Loucy (cell line): ENCODE data around the gene FBXL2.
A peak's percentile ranks its signal among the peaks of the same experiment; 100 is the strongest.
"Not testable (repeated sequence)": the region's sequence is repeated elsewhere in the genome, so short reads cannot be mapped to it uniquely, and the experiment has no call there.

ENCODE experiments used
- H2AFZ ChIP-seq: fragments of 200-600 bp; sonication (generic); 2 replicates; pipeline ENCODE4 v1.6.0; 2016; ENCODE audit warnings: antibody characterized with exemption, mild to moderate bottlenecking, low read length, moderate library complexity
- H3F3A ChIP-seq: fragments of 200-600 bp; 2 replicates; pipeline ENCODE4 v1.6.0; 2016; ENCODE audit warnings: antibody characterized with exemption, low read depth, mild to moderate bottlenecking
- H3K27me3 ChIP-seq: fragments of 200-600 bp; sonication (generic); 2 replicates; pipeline ENCODE4 v1.6.1; 2014; ENCODE audit warnings: low read length, mild to moderate bottlenecking; ENCODE audit not compliant: insufficient read depth, poor library complexity, severe bottlenecking
- H3K36me3 ChIP-seq: fragments of 200-600 bp; sonication (generic); 2 replicates; pipeline ENCODE4 v1.6.1; 2016; ENCODE audit warnings: low read length; ENCODE audit not compliant: insufficient read depth
- H3K4me1 ChIP-seq: fragments of 200-600 bp; sonication (generic); 2 replicates; pipeline ENCODE4 v1.5.1; 2014; ENCODE audit warnings: low read length, mild to moderate bottlenecking; ENCODE audit not compliant: insufficient read depth, poor library complexity, severe bottlenecking
- H3K4me2 ChIP-seq: fragments of 200-600 bp; sonication (generic); 2 replicates; pipeline ENCODE4 v1.6.0; 2014; ENCODE audit warnings: antibody characterized with exemption, low read length, low read depth, mild to moderate bottlenecking; ENCODE audit not compliant: poor library complexity, severe bottlenecking
- H3K4me3 ChIP-seq: fragments of 200-600 bp; sonication (generic); 2 replicates; pipeline ENCODE4 v1.5.1; 2014; ENCODE audit warnings: low read length, mild to moderate bottlenecking, mixed read lengths; ENCODE audit not compliant: poor library complexity, severe bottlenecking
- H3K79me2 ChIP-seq: fragments of 200-600 bp; sonication (generic); 2 replicates; pipeline ENCODE4 v1.6.1; 2014; ENCODE audit warnings: low read length; ENCODE audit not compliant: insufficient read depth
- H3K9ac ChIP-seq: fragments of 200-600 bp; sonication (generic); 2 replicates; pipeline ENCODE4 v1.6.0; 2014; ENCODE audit warnings: mild to moderate bottlenecking, low read depth, low read length, moderate library complexity; ENCODE audit not compliant: poor library complexity, severe bottlenecking
- H3K9me2 ChIP-seq: fragments of 200-600 bp; sonication (generic); replicated peaks from 2 replicates; pipeline ENCODE4 v1.6.1; 2016; ENCODE audit warnings: low read depth, low read length, mixed read lengths
- H3K9me3 ChIP-seq: fragments of 200-600 bp; sonication (generic); 2 replicates; pipeline ENCODE4 v1.6.1; 2014; ENCODE audit warnings: mild to moderate bottlenecking, antibody characterized with exemption, low read length, low read depth; ENCODE audit not compliant: insufficient read depth
- H4K20me1 ChIP-seq: fragments of 200-600 bp; sonication (generic); 2 replicates; pipeline ENCODE4 v1.6.0; 2014; ENCODE audit warnings: antibody characterized with exemption, low read length, mild to moderate bottlenecking; ENCODE audit not compliant: insufficient read depth, poor library complexity, severe bottlenecking
- CTCF ChIP-seq: fragments of 200-600 bp; sonication (generic); conservative IDR thresholded peaks from 2 replicates; pipeline ENCODE4 v1.5.1; 2014; ENCODE audit warnings: mild to moderate bottlenecking, antibody characterized with exemption, low read length
- EZH2phosphoT487 ChIP-seq: fragments of 200-600 bp; IDR thresholded peaks from 2 replicates; pipeline ENCODE4 v1.6.1; 2018; ENCODE audit warnings: antibody characterized with exemption, mild to moderate bottlenecking, moderate library complexity, borderline replicate concordance

FBXL2 gene

GRCh38 chr3:33428734-33429133, 151.5 kb downstream of the FBXL2 start:
- Histone ChIP-seq H3K9ac (no peak overlapping the region), H3K4me1 (peaks cover 24% of the 10 kb centered on the region), H3K27me3 (no peaks in the 10 kb centered on the region), H3F3A (no peaks in the 10 kb centered on the region), H3K79me2 (peaks cover 96% of the 10 kb centered on the region), H4K20me1 (peaks cover 68% of the 10 kb centered on the region), H3K9me2 (no peaks in the 10 kb centered on the region), H2AFZ (no peak overlapping the region), H3K4me2 (no peak overlapping the region), H3K4me3 (no peak overlapping the region), H3K36me3 (peaks cover 17% of the 10 kb centered on the region; the same call in 1 of the 2 replicates), H3K9me3 (no peaks in the 10 kb centered on the region)
- TF ChIP-seq CTCF: no peak
- no peak for TF ChIP-seq EZH2phosphoT487

- H3K4me2 ChIP-seq: not testable (repeated sequence)
Observed at GRCh38 chr3:33429306-33429705, 152.1 kb downstream of the FBXL2 start.

GRCh38 chr3:33430061-33430460, 152.8 kb downstream of the FBXL2 start:
- Histone ChIP-seq H3K9me3 (no peaks in the 10 kb centered on the region), H4K20me1 (peaks cover 79% of the 10 kb centered on the region), H3K4me3 (peak overlapping the region; percentile 8), H3K9me2 (no peaks in the 10 kb centered on the region), H3K36me3 (peaks cover 4% of the 10 kb centered on the region; the same call in 1 of the 2 replicates), H3K4me1 (peaks cover 24% of the 10 kb centered on the region), H2AFZ (no peak overlapping the region), H3F3A (no peaks in the 10 kb centered on the region), H3K27me3 (no peaks in the 10 kb centered on the region), H3K4me2 (peak overlapping the region; percentile 42), H3K79me2 (peaks cover 97% of the 10 kb centered on the region), H3K9ac (peak overlapping the region; percentile 21)
- TF ChIP-seq CTCF: no peak
- TF ChIP-seq EZH2phosphoT487: no peak

More at GRCh38 chr3:33429306-33429705, 152.1 kb downstream of the FBXL2 start:
- Histone ChIP-seq H4K20me1 (peaks cover 74% of the 10 kb centered on the region), H3K36me3 (peaks cover 12% of the 10 kb centered on the region; the same call in 1 of the 2 replicates), H3K79me2 (peaks cover 96% of the 10 kb centered on the region), H3K4me1 (peaks cover 24% of the 10 kb centered on the region)
- H3F3A ChIP-seq, H3K9ac ChIP-seq, H3K9me2 ChIP-seq, H3K27me3 ChIP-seq, H3K4me3 ChIP-seq, H3K9me3 ChIP-seq, H2AFZ ChIP-seq: not testable (repeated sequence)

GRCh38 chr3:33430571-33430970, 153.3 kb downstream of the FBXL2 start:
- no peak overlapping the region for H3K4me3 ChIP-seq
- peaks cover 84% of the 10 kb centered on the region for H4K20me1 ChIP-seq
- H3K36me3 ChIP-seq: no peaks in the 10 kb centered on the region
- no peaks in the 10 kb centered on the region for H3K9me2 ChIP-seq
- H3K9ac ChIP-seq: peak overlapping the region; percentile 21
- H3K79me2 ChIP-seq: peaks cover 97% of the 10 kb centered on the region
- H3K27me3 ChIP-seq: no peaks in the 10 kb centered on the region
- no peaks in the 10 kb centered on the region for H3K9me3 ChIP-seq
- H3K4me2 ChIP-seq: peak overlapping the region; percentile 42
- TF ChIP-seq CTCF: no peak
- TF ChIP-seq EZH2phosphoT487: no peak
- no peaks in the 10 kb centered on the region for H3F3A ChIP-seq
- H3K4me1 ChIP-seq: peaks cover 28% of the 10 kb centered on the region
- H2AFZ ChIP-seq: no peak overlapping the region
